ENCODE data around the gene GHRH.

GRCh38 chr20:37295595-37295994, 34.0 kb upstream of the GHRH start:
- no peak for TF ChIP-seq CTCF (IDR thresholded peaks at IDR 0.05; ENCODE audit: borderline replicate concordance, extremely low read depth, low read length, poor library complexity, severe bottlenecking)
- no peak for TF ChIP-seq EZH2 (IDR thresholded peaks at IDR 0.05; ENCODE audit: borderline replicate concordance, low read depth, low read length, severe bottlenecking)

All from DND-41 (cell line).